ENCODE measurements around the gene SCN1B.
A peak's percentile ranks its signal among the peaks of the same experiment; 100 is the strongest.
"Not testable (repeated sequence)": the region's sequence is repeated elsewhere in the genome, so short reads cannot be mapped to it uniquely, and the experiment has no call there.

The SCN1B gene

GRCh38 chr19:35019144-35019543 lies 11.1 kb upstream of the SCN1B start:
- DNase-seq, result no peak

GRCh38 chr19:35021016-35021415 lies 9.3 kb upstream of the SCN1B start:
- no peak for DNase-seq

GRCh38 chr19:35021596-35021995 lies 8.7 kb upstream of the SCN1B start:
- no peak for DNase-seq

- DNase-seq, result no peak
Observed at GRCh38 chr19:35022460-35022859, 7.8 kb upstream of the SCN1B start.

- DNase-seq, result no peak
Observed at GRCh38 chr19:35023428-35023827, 6.8 kb upstream of the SCN1B start.

- DNase-seq, result no peak
Observed at GRCh38 chr19:35024095-35024494, 6.2 kb upstream of the SCN1B start.

- no peak for DNase-seq
Observed at GRCh38 chr19:35025969-35026368, 4.3 kb upstream of the SCN1B start.

GRCh38 chr19:35026418-35026817 lies 3.9 kb upstream of the SCN1B start:
- no peak for DNase-seq

GRCh38 chr19:35027009-35027408 lies 3.3 kb upstream of the SCN1B start:
- no peak for DNase-seq

GRCh38 chr19:35027851-35028599 lies 2.2 kb upstream of the SCN1B start:
- no peak for DNase-seq

GRCh38 chr19:35028600-35028885 lies 1.7 kb upstream of the SCN1B start:
- not testable (repeated sequence) for DNase-seq

GRCh38 chr19:35029275-35029736 lies 964 bp upstream of the SCN1B start:
- not testable (repeated sequence) for DNase-seq

- DNase-seq, result peak in 1 of 2 experiments; percentile 23
Observed at GRCh38 chr19:35029737-35030256, 473 bp upstream of the SCN1B start.

GRCh38 chr19:35031072-35031881 lies 1.0 kb downstream of the SCN1B start:
- peak; percentile 69 to 76 for DNase-seq

- no peak for DNase-seq
Observed at GRCh38 chr19:35032356-35032865, 2.1 kb downstream of the SCN1B start.

GRCh38 chr19:35033067-35034004 lies 3.1 kb downstream of the SCN1B start:
- DNase-seq, result peak; percentile 66 to 75

GRCh38 chr19:35034005-35034502 lies 3.8 kb downstream of the SCN1B start:
- DNase-seq, result peak in 1 of 2 experiments; percentile 64

GRCh38 chr19:35034588-35035382 lies 4.5 kb downstream of the SCN1B start:
- no peak for DNase-seq

- DNase-seq, result peak; percentile 66 to 88
Observed at GRCh38 chr19:35037716-35038622, 7.7 kb downstream of the SCN1B start.

Data from NCI-H524 (cell line).